Measurements from ENCODE around the gene CREG1.

Gene CREG1

GRCh38 chr1:167545349-167545748 is 8.2 kb downstream of the CREG1 start:
- Histone ChIP-seq H3K27me3 (ENCODE audit: control insufficient read depth, insufficient read depth, low read length) (no peaks in the 10 kb centered on the region), H3K9ac (ENCODE audit: low read length) (no peak overlapping the region), H3K4me1 (ENCODE audit: control insufficient read depth, insufficient read depth, low read length) (no peaks in the 10 kb centered on the region), H3K36me3 (ENCODE audit: control insufficient read depth, insufficient read depth, low read length) (peaks cover 12% of the 10 kb centered on the region; the same call in 1 of the 2 replicates), H3K4me3 (ENCODE audit: low read depth, low read length) (no peak overlapping the region), H3K27ac (ENCODE audit: low read depth, low read length) (no peak overlapping the region), H3K9me3 (ENCODE audit: control insufficient read depth, insufficient read depth, low read depth, low read length) (no peaks in the 10 kb centered on the region)

DNA sequence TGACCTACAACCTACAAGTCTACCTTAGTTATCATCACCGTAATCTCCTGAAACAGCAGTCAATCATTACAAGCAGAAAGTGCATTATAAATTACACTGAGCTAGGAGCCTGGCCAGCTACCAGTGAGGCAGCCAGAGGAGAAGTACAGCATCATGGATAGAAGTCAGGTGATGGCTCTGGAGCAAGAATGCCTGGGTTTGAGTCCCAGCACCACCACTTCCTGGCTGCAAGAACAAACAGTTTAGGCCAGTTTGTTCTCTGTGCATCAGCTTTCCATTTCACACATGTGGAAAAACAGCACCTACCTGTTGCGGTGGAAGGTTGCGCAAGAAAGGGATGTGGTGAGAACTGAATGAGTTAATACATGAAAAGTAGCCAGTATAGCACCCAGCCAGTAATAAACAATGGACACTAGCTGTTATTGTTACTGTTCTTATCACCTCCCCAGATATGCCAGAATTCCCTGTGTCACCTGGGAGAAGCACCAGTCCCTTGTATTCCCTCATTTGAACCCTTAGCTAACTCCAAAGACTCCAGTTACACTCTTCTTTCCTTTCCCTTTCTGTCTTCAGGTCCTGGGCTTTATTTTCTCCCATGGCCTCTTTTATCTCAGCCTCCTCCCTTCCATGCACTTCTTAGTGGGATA is 9.0 kb downstream of the CREG1 start:
- Histone ChIP-seq H3K9me3 (ENCODE audit: control insufficient read depth, insufficient read depth, low read depth, low read length) (no peaks in the 10 kb centered on the region), H3K4me3 (ENCODE audit: low read depth, low read length) (no peak overlapping the region), H3K4me1 (ENCODE audit: control insufficient read depth, insufficient read depth, low read length) (no peaks in the 10 kb centered on the region), H3K36me3 (ENCODE audit: control insufficient read depth, insufficient read depth, low read length) (peaks cover 12% of the 10 kb centered on the region; the same call in 1 of the 2 replicates), H3K27ac (ENCODE audit: low read depth, low read length) (no peak overlapping the region), H3K9ac (ENCODE audit: low read length) (no peak overlapping the region), H3K27me3 (ENCODE audit: control insufficient read depth, insufficient read depth, low read length) (no peaks in the 10 kb centered on the region)

- Histone ChIP-seq H3K27me3 (ENCODE audit: control insufficient read depth, insufficient read depth, low read length) (no peaks in the 10 kb centered on the region), H3K36me3 (ENCODE audit: control insufficient read depth, insufficient read depth, low read length) (peaks cover 12% of the 10 kb centered on the region; the same call in 1 of the 2 replicates), H3K9me3 (ENCODE audit: control insufficient read depth, insufficient read depth, low read depth, low read length) (no peaks in the 10 kb centered on the region), H3K27ac (ENCODE audit: low read depth, low read length) (no peak overlapping the region), H3K4me1 (ENCODE audit: control insufficient read depth, insufficient read depth, low read length) (no peaks in the 10 kb centered on the region), H3K9ac (ENCODE audit: low read length) (no peak overlapping the region), H3K4me3 (ENCODE audit: low read depth, low read length) (no peak overlapping the region)
Observed at GRCh38 chr1:167543199-167543990, 10.2 kb downstream of the CREG1 start.

DNA sequence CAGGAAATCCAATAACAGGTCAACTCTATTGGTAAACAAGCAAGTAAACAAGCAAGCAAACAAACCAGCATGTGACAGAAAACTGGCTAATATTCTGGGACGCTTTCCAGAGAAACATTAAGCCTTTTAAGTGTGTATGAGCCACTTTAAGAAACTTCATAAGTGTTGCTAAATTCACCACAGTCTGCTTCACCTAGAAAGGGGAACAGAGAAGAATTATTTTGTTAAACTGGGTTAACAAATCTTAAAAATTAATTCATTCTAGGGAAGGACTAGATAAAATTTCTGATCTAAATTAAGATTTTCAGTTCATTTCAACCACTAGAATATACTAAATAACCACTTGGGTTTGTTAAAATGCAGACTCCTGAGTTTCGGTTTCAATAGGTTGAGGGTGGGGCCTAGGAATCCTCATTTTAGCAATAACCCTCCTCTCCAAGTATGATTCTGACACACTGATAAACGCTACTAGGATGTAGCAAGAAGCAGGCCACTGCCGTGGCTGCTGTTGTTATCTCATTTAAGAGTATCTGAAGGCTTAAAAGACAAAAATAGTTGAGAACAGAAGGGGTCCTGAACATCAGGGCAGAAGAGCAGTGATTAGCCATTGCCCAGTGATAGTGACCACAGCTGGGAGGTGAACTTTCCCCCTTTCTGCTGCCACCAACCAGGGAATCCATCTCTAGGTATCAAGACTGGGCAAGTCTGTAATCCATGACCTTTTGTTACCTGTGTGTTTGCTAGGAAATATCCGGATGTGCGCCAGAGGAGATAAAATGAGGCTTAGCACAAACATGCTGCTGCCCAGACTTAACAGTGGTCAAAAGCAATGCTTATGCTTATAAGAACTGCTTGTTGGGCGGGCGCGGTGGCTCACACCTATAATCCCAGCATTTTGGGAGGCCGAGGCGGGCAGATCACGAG is 11.2 kb downstream of the CREG1 start:
- H3K4me3 ChIP-seq (ENCODE audit: low read depth, low read length), result no peak overlapping the region
- no peaks in the 10 kb centered on the region for H3K9me3 ChIP-seq (ENCODE audit: control insufficient read depth, insufficient read depth, low read depth, low read length)
- H3K27me3 ChIP-seq (ENCODE audit: control insufficient read depth, insufficient read depth, low read length), result no peaks in the 10 kb centered on the region
- peaks cover 11% of the 10 kb centered on the region; the same call in 1 of the 2 replicates for H3K36me3 ChIP-seq (ENCODE audit: control insufficient read depth, insufficient read depth, low read length)
- H3K27ac ChIP-seq (ENCODE audit: low read depth, low read length), result no peak overlapping the region
- H3K4me1 ChIP-seq (ENCODE audit: control insufficient read depth, insufficient read depth, low read length), result no peaks in the 10 kb centered on the region
- H3K9ac ChIP-seq (ENCODE audit: low read length), result no peak overlapping the region

- Histone ChIP-seq H3K4me3 (ENCODE audit: low read depth, low read length) (no peak overlapping the region), H3K4me1 (ENCODE audit: control insufficient read depth, insufficient read depth, low read length) (no peaks in the 10 kb centered on the region), H3K27ac (ENCODE audit: low read depth, low read length) (no peak overlapping the region), H3K36me3 (ENCODE audit: control insufficient read depth, insufficient read depth, low read length) (peaks cover 5% of the 10 kb centered on the region; the same call in 1 of the 2 replicates), H3K9ac (ENCODE audit: low read length) (no peak overlapping the region), H3K27me3 (ENCODE audit: control insufficient read depth, insufficient read depth, low read length) (no peaks in the 10 kb centered on the region), H3K9me3 (ENCODE audit: control insufficient read depth, insufficient read depth, low read depth, low read length) (no peaks in the 10 kb centered on the region)
Observed at GRCh38 chr1:167541610-167542009, 12.0 kb downstream of the CREG1 start.

- no peaks in the 10 kb centered on the region for H3K4me1 ChIP-seq (ENCODE audit: control insufficient read depth, insufficient read depth, low read length)
- H3K9me3 ChIP-seq (ENCODE audit: control insufficient read depth, insufficient read depth, low read depth, low read length), result no peaks in the 10 kb centered on the region
- no peak overlapping the region for H3K4me3 ChIP-seq (ENCODE audit: low read depth, low read length)
- no peaks in the 10 kb centered on the region for H3K27me3 ChIP-seq (ENCODE audit: control insufficient read depth, insufficient read depth, low read length)
- peaks cover 3% of the 10 kb centered on the region; the same call in 1 of the 2 replicates for H3K36me3 ChIP-seq (ENCODE audit: control insufficient read depth, insufficient read depth, low read length)
- H3K27ac ChIP-seq (ENCODE audit: low read depth, low read length), result no peak overlapping the region
- no peak overlapping the region for H3K9ac ChIP-seq (ENCODE audit: low read length)
Observed at GRCh38 chr1:167541003-167541402, 12.6 kb downstream of the CREG1 start.

DNA sequence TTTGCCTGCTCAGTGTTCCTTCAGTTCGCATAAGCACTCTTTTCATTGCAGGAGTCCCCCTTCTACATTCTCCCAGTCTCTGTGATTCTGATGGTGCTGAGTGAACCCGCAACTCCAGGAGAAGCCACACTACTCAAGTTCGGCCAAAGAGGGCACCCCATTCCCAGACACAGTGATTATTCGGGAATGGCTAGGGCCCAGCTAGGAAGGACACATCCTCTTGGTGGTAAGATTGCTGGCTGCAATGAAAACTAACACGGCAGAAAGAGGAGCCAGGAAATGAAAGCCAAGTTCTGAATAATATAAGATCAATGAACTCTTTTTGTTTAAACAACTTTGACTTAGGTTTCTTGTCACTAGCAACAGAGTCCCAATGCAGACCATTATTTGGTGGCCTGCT is 14.9 kb downstream of the CREG1 start:
- H3K4me1 ChIP-seq (ENCODE audit: control insufficient read depth, insufficient read depth, low read length), result peaks cover under 1% of the 10 kb centered on the region; the same call in 1 of the 2 replicates
- H3K27me3 ChIP-seq (ENCODE audit: control insufficient read depth, insufficient read depth, low read length), result no peaks in the 10 kb centered on the region
- no peaks in the 10 kb centered on the region for H3K9me3 ChIP-seq (ENCODE audit: control insufficient read depth, insufficient read depth, low read depth, low read length)
- H3K4me3 ChIP-seq (ENCODE audit: low read depth, low read length), result no peak overlapping the region
- H3K27ac ChIP-seq (ENCODE audit: low read depth, low read length), result no peak overlapping the region
- H3K9ac ChIP-seq (ENCODE audit: low read length), result no peak overlapping the region
- no peaks in the 10 kb centered on the region for H3K36me3 ChIP-seq (ENCODE audit: control insufficient read depth, insufficient read depth, low read length)

GRCh38 chr1:167533851-167534300 is 19.7 kb downstream of the CREG1 start:
- no peak overlapping the region for H3K4me3 ChIP-seq (ENCODE audit: low read depth, low read length)
- no peaks in the 10 kb centered on the region for H3K27me3 ChIP-seq (ENCODE audit: control insufficient read depth, insufficient read depth, low read length)
- peaks cover 4% of the 10 kb centered on the region; the same call in 1 of the 2 replicates for H3K4me1 ChIP-seq (ENCODE audit: control insufficient read depth, insufficient read depth, low read length)
- no peaks in the 10 kb centered on the region for H3K9me3 ChIP-seq (ENCODE audit: control insufficient read depth, insufficient read depth, low read depth, low read length)
- no peak overlapping the region for H3K9ac ChIP-seq (ENCODE audit: low read length)
- no peak overlapping the region for H3K27ac ChIP-seq (ENCODE audit: low read depth, low read length)
- no peaks in the 10 kb centered on the region for H3K36me3 ChIP-seq (ENCODE audit: control insufficient read depth, insufficient read depth, low read length)

DNA sequence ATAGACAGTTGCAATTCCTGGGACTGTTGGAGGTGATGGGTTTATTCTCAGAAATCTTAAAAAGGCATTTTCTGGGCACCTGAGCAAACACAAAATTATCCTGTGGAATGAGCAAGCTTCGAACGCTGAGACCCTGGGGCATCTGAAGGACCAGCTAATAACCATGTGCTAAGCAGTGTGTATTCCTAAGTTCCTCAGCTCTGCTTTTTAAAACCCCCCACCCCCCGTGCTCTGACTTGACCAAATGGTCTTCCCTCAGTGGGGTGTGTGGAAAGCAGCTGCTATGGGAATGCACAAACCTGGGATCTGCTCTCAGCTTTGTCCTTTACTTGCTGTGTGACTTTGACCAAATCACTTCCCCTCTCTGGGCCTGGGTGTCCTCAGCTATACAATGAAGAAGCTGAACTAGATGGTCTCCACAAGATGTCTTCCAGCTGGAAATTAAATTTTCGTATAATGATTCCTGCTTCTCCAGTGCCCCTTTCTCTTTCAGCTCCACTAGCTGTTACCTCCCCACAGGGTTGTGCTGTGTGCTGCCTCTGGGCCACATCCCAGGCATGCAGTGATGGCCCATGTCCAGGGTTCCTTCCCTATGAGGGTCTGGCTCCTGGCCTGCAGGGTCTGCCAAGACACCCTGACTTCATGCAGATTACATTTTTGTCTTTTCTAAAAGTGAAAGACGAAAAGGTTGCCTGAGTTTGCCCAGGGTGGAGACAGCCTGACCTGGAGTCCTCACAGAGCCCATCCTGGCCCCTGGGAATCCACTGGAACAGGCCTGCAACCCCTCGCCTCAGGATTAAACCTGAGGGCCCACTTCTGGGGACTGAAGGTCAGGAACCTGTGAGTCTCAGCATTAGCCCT is 20.4 kb downstream of the CREG1 start:
- H3K27ac ChIP-seq (ENCODE audit: low read depth, low read length), result no peak overlapping the region
- no peaks in the 10 kb centered on the region for H3K27me3 ChIP-seq (ENCODE audit: control insufficient read depth, insufficient read depth, low read length)
- H3K9ac ChIP-seq (ENCODE audit: low read length), result no peak overlapping the region
- H3K4me3 ChIP-seq (ENCODE audit: low read depth, low read length), result no peak overlapping the region
- no peaks in the 10 kb centered on the region for H3K36me3 ChIP-seq (ENCODE audit: control insufficient read depth, insufficient read depth, low read length)
- peaks cover 4% of the 10 kb centered on the region; the same call in 1 of the 2 replicates for H3K4me1 ChIP-seq (ENCODE audit: control insufficient read depth, insufficient read depth, low read length)
- H3K9me3 ChIP-seq (ENCODE audit: control insufficient read depth, insufficient read depth, low read depth, low read length), result no peaks in the 10 kb centered on the region

DNA sequence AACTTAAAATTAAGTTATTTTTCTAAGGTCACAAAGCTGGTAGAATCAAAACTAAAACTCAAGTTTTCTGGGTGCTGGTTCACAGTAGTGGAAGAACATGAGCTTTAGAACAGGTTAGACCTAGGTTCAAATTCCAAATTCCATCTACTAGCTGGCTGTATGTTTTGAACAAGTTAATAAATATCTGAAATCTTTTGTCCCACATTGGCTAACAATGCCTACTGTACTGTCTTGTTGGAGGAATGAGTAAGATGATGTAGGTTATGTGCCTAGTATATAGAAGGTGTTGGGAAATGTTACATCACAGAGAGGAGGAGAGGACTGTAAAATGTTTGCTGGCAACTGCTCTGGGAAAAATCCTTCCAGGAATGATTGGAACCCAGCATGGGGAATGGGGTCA is 21.2 kb downstream of the CREG1 start:
- Histone ChIP-seq H3K27me3 (ENCODE audit: control insufficient read depth, insufficient read depth, low read length) (no peaks in the 10 kb centered on the region), H3K9me3 (ENCODE audit: control insufficient read depth, insufficient read depth, low read depth, low read length) (no peaks in the 10 kb centered on the region), H3K4me3 (ENCODE audit: low read depth, low read length) (no peak overlapping the region), H3K36me3 (ENCODE audit: control insufficient read depth, insufficient read depth, low read length) (no peaks in the 10 kb centered on the region), H3K9ac (ENCODE audit: low read length) (no peak overlapping the region), H3K4me1 (ENCODE audit: control insufficient read depth, insufficient read depth, low read length) (peaks cover 4% of the 10 kb centered on the region; the same call in 1 of the 2 replicates), H3K27ac (ENCODE audit: low read depth, low read length) (no peak overlapping the region)

Data from HUES6 (cell line).